ENCODE data around the gene NT5C1B. TPM values are rescaled to one million over a fixed set of nuclear protein-coding genes. Genes with fewer than 3 reads are reported as not detected.
A peak's percentile ranks its signal among the peaks of the same experiment; 100 is the strongest.

Gene NT5C1B
- total RNA-seq, 1 experiment from 2014 or later, result not detected

DNA sequence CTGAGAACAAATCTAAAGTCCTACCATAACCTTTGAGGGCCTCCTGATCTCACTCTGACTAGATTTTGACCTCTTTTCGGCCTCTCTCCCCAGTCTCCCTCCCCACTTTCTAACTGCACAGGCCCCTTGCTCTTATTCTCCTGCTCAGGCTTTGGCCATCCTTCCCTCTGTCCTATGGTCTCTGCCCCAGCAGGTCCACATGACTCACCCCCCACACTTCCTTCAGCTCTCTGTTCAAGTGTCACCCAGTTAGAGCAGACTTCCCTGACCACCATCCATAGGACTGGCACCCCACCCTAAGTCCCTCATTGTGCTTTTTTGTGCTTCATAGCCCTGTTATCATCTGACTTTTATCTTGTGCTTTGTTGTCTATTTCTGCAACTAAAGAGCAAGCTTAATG lies 41.2 kb upstream of the NT5C1B start:
- intact Hi-C loops (cut with micrococcal nuclease; ENCODE audit: unreplicated experiment), result no loop called here
- POLR2A ChIA-PET (ENCODE audit: unreplicated experiment), result no interaction called here
- no peak overlapping the region for H2AFZ ChIP-seq
- no peak overlapping the region for H3K4me3 ChIP-seq
- no peaks in the 10 kb centered on the region for H3K27me3 ChIP-seq (ENCODE audit: insufficient read depth, low read depth)
- peaks cover 18% of the 10 kb centered on the region for H3K4me1 ChIP-seq (replicated peaks; ENCODE audit: insufficient read depth)
- DNase-seq, result no peak
- no peaks in the 10 kb centered on the region for H3K79me2 ChIP-seq (ENCODE audit: low read depth)
- TF ChIP-seq, protein P1, sequence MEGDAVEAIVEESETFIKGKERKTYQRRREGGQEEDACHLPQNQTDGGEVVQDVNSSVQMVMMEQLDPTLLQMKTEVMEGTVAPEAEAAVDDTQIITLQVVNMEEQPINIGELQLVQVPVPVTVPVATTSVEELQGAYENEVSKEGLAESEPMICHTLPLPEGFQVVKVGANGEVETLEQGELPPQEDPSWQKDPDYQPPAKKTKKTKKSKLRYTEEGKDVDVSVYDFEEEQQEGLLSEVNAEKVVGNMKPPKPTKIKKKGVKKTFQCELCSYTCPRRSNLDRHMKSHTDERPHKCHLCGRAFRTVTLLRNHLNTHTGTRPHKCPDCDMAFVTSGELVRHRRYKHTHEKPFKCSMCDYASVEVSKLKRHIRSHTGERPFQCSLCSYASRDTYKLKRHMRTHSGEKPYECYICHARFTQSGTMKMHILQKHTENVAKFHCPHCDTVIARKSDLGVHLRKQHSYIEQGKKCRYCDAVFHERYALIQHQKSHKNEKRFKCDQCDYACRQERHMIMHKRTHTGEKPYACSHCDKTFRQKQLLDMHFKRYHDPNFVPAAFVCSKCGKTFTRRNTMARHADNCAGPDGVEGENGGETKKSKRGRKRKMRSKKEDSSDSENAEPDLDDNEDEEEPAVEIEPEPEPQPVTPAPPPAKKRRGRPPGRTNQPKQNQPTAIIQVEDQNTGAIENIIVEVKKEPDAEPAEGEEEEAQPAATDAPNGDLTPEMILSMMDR (conservative IDR thresholded peaks at IDR 0.05), result no peak
- TF ChIP-seq EZH2 (IDR thresholded peaks at IDR 0.05; ENCODE audit: low read depth), result no peak
- CTCF ChIA-PET, result no interaction called here
- no peak overlapping the region for H3K27ac ChIP-seq
- no peaks in the 10 kb centered on the region for H3K9me2 ChIP-seq (ENCODE audit: insufficient read depth)
- no peaks in the 10 kb centered on the region for H4K20me1 ChIP-seq (ENCODE audit: insufficient read depth)
- H3K9me3 ChIP-seq (ENCODE audit: insufficient read depth, low read depth), result peaks cover 10% of the 10 kb centered on the region
- BruUV-seq (replicated peaks), result no TSS peak
- H3K4me2 ChIP-seq, result 0 out of 2 replicates have a peak overlapping the region, but pooled peaks have one; percentile 6
- no peaks in the 10 kb centered on the region for H3K36me3 ChIP-seq (ENCODE audit: low read depth)
- H3F3A ChIP-seq (ENCODE audit: insufficient read depth, low read depth), result peaks cover 12% of the 10 kb centered on the region; the same call in 1 of the 2 replicates

DNA sequence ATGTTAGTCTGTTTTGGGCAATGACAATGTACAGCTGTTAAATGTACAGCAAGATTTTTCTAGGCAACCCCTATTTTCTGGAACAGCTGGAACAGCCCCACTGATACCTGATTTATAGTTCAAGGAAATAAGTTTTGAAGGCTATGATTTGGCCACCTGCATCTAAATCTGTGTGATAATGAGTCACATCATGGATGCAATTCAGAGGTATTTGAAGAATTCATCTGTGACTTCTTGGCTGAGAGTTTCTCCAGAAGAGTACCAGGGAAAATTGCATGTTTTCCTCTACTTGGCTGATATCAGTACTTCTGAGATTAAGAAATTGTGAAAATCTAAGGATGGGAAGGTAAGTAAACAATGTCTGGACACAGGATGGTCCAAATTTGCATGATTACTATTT lies 40.7 kb upstream of the NT5C1B start:
- no peak overlapping the region for H3K27ac ChIP-seq
- H3K4me1 ChIP-seq (replicated peaks; ENCODE audit: insufficient read depth), result peaks cover 18% of the 10 kb centered on the region
- CTCF ChIA-PET, result no interaction called here
- H3K9me3 ChIP-seq (ENCODE audit: insufficient read depth, low read depth), result peaks cover 10% of the 10 kb centered on the region
- no peak overlapping the region for H2AFZ ChIP-seq
- POLR2A ChIA-PET (ENCODE audit: unreplicated experiment), result no interaction called here
- peak in 1 of 2 experiments; percentile 74 for DNase-seq
- no peaks in the 10 kb centered on the region for H3K79me2 ChIP-seq (ENCODE audit: low read depth)
- BruUV-seq (replicated peaks), result no TSS peak
- peaks cover 12% of the 10 kb centered on the region; the same call in 1 of the 2 replicates for H3F3A ChIP-seq (ENCODE audit: insufficient read depth, low read depth)
- no peak overlapping the region for H3K4me3 ChIP-seq
- TF ChIP-seq, protein P1 (conservative IDR thresholded peaks at IDR 0.05), result no peak
- TF ChIP-seq EZH2 (IDR thresholded peaks at IDR 0.05; ENCODE audit: low read depth), result no peak
- H3K36me3 ChIP-seq (ENCODE audit: low read depth), result no peaks in the 10 kb centered on the region
- H3K4me2 ChIP-seq, result no peak overlapping the region
- no peaks in the 10 kb centered on the region for H3K9me2 ChIP-seq (ENCODE audit: insufficient read depth)
- intact Hi-C loops (cut with micrococcal nuclease; ENCODE audit: unreplicated experiment), result no loop called here
- no peaks in the 10 kb centered on the region for H4K20me1 ChIP-seq (ENCODE audit: insufficient read depth)
- H3K27me3 ChIP-seq (ENCODE audit: insufficient read depth, low read depth), result no peaks in the 10 kb centered on the region

DNA sequence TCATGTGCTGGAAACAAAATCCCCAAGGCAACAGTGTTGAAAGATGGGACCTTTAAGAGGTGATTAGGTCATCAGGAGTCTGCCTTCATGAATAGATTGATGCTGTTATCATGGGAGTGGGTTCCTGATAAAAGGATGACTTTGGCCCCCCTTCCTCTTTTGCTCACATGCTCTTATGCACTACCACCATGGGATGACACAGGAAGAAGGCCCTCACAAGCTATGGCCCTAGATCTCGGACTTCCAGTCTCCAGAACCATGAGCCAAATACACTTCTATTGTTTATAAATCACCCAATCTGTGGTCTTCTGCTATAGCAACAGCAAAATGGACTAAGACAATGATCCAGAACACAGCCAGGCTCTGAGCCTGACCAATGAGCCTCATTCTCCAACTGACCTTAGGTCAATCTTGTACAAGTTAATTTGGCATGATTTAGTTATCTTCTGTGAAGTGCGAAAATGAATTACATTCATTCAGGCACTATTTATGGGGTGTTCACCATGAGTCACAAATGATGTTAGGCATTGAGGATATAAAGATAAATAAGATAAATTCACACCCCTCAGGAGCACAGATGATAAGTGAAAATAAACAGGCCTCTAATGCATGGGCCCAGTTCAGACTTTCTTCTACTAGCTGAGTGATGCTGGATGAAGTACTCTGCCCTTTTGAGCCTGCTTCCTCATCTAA lies 37.7 kb upstream of the NT5C1B start:
- Histone ChIP-seq H3F3A (ENCODE audit: insufficient read depth, low read depth) (peaks cover 12% of the 10 kb centered on the region; the same call in 1 of the 2 replicates), H4K20me1 (ENCODE audit: insufficient read depth) (no peaks in the 10 kb centered on the region), H3K36me3 (ENCODE audit: low read depth) (no peaks in the 10 kb centered on the region), H3K79me2 (ENCODE audit: low read depth) (no peaks in the 10 kb centered on the region), H3K4me3 (no peak overlapping the region), H2AFZ (no peak overlapping the region), H3K4me1 (replicated peaks; ENCODE audit: insufficient read depth) (peaks cover 22% of the 10 kb centered on the region), H3K9me3 (ENCODE audit: insufficient read depth, low read depth) (no peaks in the 10 kb centered on the region), H3K27ac (no peak overlapping the region), H3K9me2 (ENCODE audit: insufficient read depth) (no peaks in the 10 kb centered on the region), H3K27me3 (ENCODE audit: insufficient read depth, low read depth) (no peaks in the 10 kb centered on the region), H3K4me2 (no peak overlapping the region)
- no TSS peak for BruUV-seq (replicated peaks)
- ChIA-PET CTCF (no interaction called here), POLR2A (ENCODE audit: unreplicated experiment) (no interaction called here)
- DNase-seq, result no peak
- TF ChIP-seq, protein P1 (conservative IDR thresholded peaks at IDR 0.05), result no peak
- no peak for TF ChIP-seq EZH2 (IDR thresholded peaks at IDR 0.05; ENCODE audit: low read depth)
- intact Hi-C loops (cut with micrococcal nuclease; ENCODE audit: unreplicated experiment), result no loop called here

Measured in PC-9 (cell line).